GM23338 (cell line): ENCODE results near the gene FCHSD2. TPM values are rescaled to one million over a fixed set of nuclear protein-coding genes. Genes with fewer than 3 reads are reported as not detected.

Experiments used
- ATAC-seq: fragments of 200-7000 bp; cut with Tn5 transposase; 3 replicates; pipeline ENCODE4 v1.9.1; 2020
- DNase-seq: peaks from one replicate; pipeline ENCODE4 v3.0.0-alpha.2; 2015; ENCODE audit warnings: low spot score
- H2AFZ ChIP-seq: fragments of 200-600 bp; sonication (generic); 2 replicates; pipeline ENCODE4 v1.8.0; 2016; ENCODE audit warnings: antibody characterized with exemption, mild to moderate bottlenecking, moderate library complexity
- H3F3A ChIP-seq: fragments of 200-600 bp; sonication (generic); replicated peaks from 2 replicates; pipeline ENCODE4 v1.8.0; 2017; ENCODE audit warnings: antibody characterized with exemption, mixed run types, low read depth
- H3K27ac ChIP-seq: fragments of 200-600 bp; sonication (generic); 2 replicates; pipeline ENCODE4 v1.6.1; 2016; ENCODE audit warnings: low read depth
- H3K27me3 ChIP-seq: fragments of 200-600 bp; sonication (generic); 2 replicates; pipeline ENCODE4 v1.8.0; 2016; ENCODE audit warnings: mild to moderate bottlenecking, mixed run types, moderate library complexity; ENCODE audit not compliant: insufficient read depth
- H3K36me3 ChIP-seq: fragments of 200-600 bp; sonication (generic); 2 replicates; pipeline ENCODE4 v1.8.0; 2016; ENCODE audit warnings: mild to moderate bottlenecking; ENCODE audit not compliant: insufficient read depth
- H3K4me1 ChIP-seq: fragments of 200-600 bp; sonication (generic); 2 replicates; pipeline ENCODE4 v1.8.0; 2016; ENCODE audit warnings: mild to moderate bottlenecking, moderate library complexity; ENCODE audit not compliant: insufficient read depth
- H3K4me2 ChIP-seq: fragments of 200-600 bp; sonication (generic); 2 replicates; pipeline ENCODE4 v1.7.1; 2017; ENCODE audit warnings: mixed run types
- H3K4me3 ChIP-seq: fragments of 200-600 bp; sonication (generic); 2 replicates; pipeline ENCODE4 v1.6.1; 2016; ENCODE audit warnings: mixed run types
- H3K79me2 ChIP-seq: fragments of 200-600 bp; sonication (generic); replicated peaks from 2 replicates; pipeline ENCODE4 v1.8.0; 2017; ENCODE audit warnings: mild to moderate bottlenecking; ENCODE audit not compliant: insufficient read depth
- H3K9me2 ChIP-seq: fragments of 200-600 bp; sonication (generic); 2 replicates; pipeline ENCODE4 v1.8.0; 2017; ENCODE audit not compliant: insufficient read depth
- H4K20me1 ChIP-seq: fragments of 200-600 bp; sonication (generic); replicated peaks from 2 replicates; pipeline ENCODE4 v1.8.0; 2017; ENCODE audit warnings: mild to moderate bottlenecking; ENCODE audit not compliant: insufficient read depth
- H3K27ac Mint-ChIP-seq: 2 replicates; pipeline ENCODE4 v1.8.0; 2020; ENCODE audit warnings: inconsistent platforms, mild to moderate bottlenecking, moderate library complexity, mixed read lengths
- H3K27me3 Mint-ChIP-seq: 3 replicates; pipeline ENCODE4 v1.8.0; 2022; ENCODE audit warnings: low read depth, mild to moderate bottlenecking, moderate library complexity, mixed read lengths, inconsistent platforms; ENCODE audit not compliant: insufficient read depth, poor library complexity
- H3K36me3 Mint-ChIP-seq: 3 replicates; pipeline ENCODE4 v1.8.0; 2021; ENCODE audit warnings: low read depth, mild to moderate bottlenecking, inconsistent platforms, moderate library complexity, mixed read lengths
- H3K4me1 Mint-ChIP-seq: 3 replicates; pipeline ENCODE4 v1.8.0; 2020; ENCODE audit warnings: mild to moderate bottlenecking, inconsistent platforms, mixed read lengths
- H3K4me3 Mint-ChIP-seq: 3 replicates; pipeline ENCODE4 v1.8.0; 2021; ENCODE audit warnings: moderate library complexity, mild to moderate bottlenecking, inconsistent platforms, mixed read lengths
- H3K9me3 Mint-ChIP-seq: 3 replicates; pipeline ENCODE4 v1.8.0; 2020; ENCODE audit warnings: moderate library complexity, mild to moderate bottlenecking, inconsistent platforms, mixed read lengths
- CREB1 ChIP-seq: fragments of 250-450 bp; sonication (Bioruptor Pico); IDR thresholded peaks from 2 replicates; pipeline ENCODE4 v1.5.0; 2020; ENCODE audit warnings: low read depth, mild to moderate bottlenecking, moderate library complexity
- EZH2 ChIP-seq: fragments of 200-600 bp; sonication (generic); IDR thresholded peaks from one replicate; pipeline ENCODE4 v1.8.0; 2017; ENCODE audit warnings: antibody characterized with exemption, mild to moderate bottlenecking, low read depth; ENCODE audit not compliant: unreplicated experiment
- EZH2phosphoT487 ChIP-seq: fragments of 200-600 bp; sonication (generic); IDR thresholded peaks from one replicate; pipeline ENCODE4 v1.8.1; 2018; ENCODE audit warnings: antibody characterized with exemption; ENCODE audit not compliant: unreplicated experiment
- JUNB ChIP-seq: IDR thresholded peaks from one replicate; pipeline ENCODE4 v1.6.1; 2016; ENCODE audit warnings: antibody characterized with exemption; ENCODE audit not compliant: unreplicated experiment
- NANOG ChIP-seq: IDR thresholded peaks from 2 replicates; pipeline ENCODE4 v1.6.1; 2016; ENCODE audit warnings: antibody characterized with exemption, borderline replicate concordance
- POLR2AphosphoS5 ChIP-seq: IDR thresholded peaks from 2 replicates; pipeline ENCODE4 v1.6.1; 2016; ENCODE audit warnings: antibody characterized with exemption, low read depth
- STAT1 ChIP-seq: IDR thresholded peaks from one replicate; pipeline ENCODE4 v1.6.1; 2016; ENCODE audit warnings: antibody characterized with exemption; ENCODE audit not compliant: unreplicated experiment
- ZNF114 ChIP-seq: fragments of 250-450 bp; sonication (Bioruptor Pico); IDR thresholded peaks from 2 replicates; pipeline ENCODE4 v1.5.0; 2020; ENCODE audit warnings: mild to moderate bottlenecking, moderate library complexity
- ZNF331 ChIP-seq: fragments of 250-450 bp; sonication (Bioruptor Pico); IDR thresholded peaks from 2 replicates; pipeline ENCODE4 v1.5.0; 2020; ENCODE audit warnings: low read depth, mild to moderate bottlenecking, moderate library complexity
- polyA plus RNA-seq: library from polyadenylated mRNA; unstranded; fragments of >200 nt; fragmentation: Nextera tagmentation; extraction: Ambion mirVana; gene quantifications from 2 replicates; pipeline ENCODE4 v1.2.1, GENCODE V29; 2016
- total RNA-seq: library from RNA; depleted of rRNA; stranded (reverse); fragments of >200 nt; shearing (Covaris generic); gene quantifications from 2 replicates; pipeline ENCODE4 v1.2.3, GENCODE V29; 2014
- TF ChIP-seq, protein P1 (sequence below): IDR thresholded peaks from one replicate; pipeline ENCODE4 v1.6.1; 2018; ENCODE audit warnings: antibody characterized with exemption; ENCODE audit not compliant: unreplicated experiment
- TF ChIP-seq, protein P2 (sequence below): fragments of 250-450 bp; sonication (Bioruptor Pico); IDR thresholded peaks from 2 replicates; pipeline ENCODE4 v1.5.0; 2020; ENCODE audit warnings: mild to moderate bottlenecking, moderate library complexity
- TF ChIP-seq, protein P3 (sequence below): IDR thresholded peaks from 2 replicates; pipeline ENCODE4 v1.6.1; 2016; ENCODE audit warnings: antibody characterized with exemption
- TF ChIP-seq, protein P4 (sequence below), 2 experiments: fragments of 200-600 bp in 1 of 2; sonication (generic) in 1 of 2; conservative IDR thresholded peaks; 2 replicates each; pipeline versions ENCODE4 v1.5.1 to v1.6.1; 2016 to 2017; ENCODE audit warnings: antibody characterized with exemption in 2 of 2, low read depth in 2 of 2, mild to moderate bottlenecking in 2 of 2, moderate library complexity in 1 of 2

FCHSD2 gene
- total and polyA plus RNA-seq, 2 experiments from 2014 or later: 3.6 to 5.2 TPM

DNA sequence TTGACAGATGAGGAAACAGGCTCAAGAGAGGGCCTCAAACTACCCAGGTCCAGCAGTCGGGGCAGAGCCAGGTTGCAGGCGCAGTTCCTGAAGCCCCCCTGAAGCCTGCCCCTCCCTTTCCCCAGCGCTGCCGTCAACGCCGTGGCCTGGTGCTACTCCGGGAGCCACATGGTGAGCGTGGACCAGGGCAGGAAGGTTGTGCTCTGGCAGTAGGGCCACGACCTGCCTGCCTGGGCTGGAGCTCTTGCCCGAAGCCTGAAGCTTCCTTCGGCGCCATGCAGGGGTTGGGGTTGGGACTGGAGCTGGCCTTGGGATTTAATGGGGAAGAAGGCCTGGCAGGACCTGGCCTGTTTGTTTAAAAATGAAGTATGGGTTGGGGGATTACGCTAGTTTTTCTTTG is 312.9 kb downstream of the FCHSD2 start:
- H3K27me3 Mint-ChIP-seq: peaks cover 18% of the 10 kb centered on the region
- TF ChIP-seq CREB1 (CRISPR knock-in tag) (no peak), STAT1 (no peak), EZH2phosphoT487 (no peak), ZNF114 (CRISPR knock-in tag) (no peak), EZH2 (no peak), POLR2AphosphoS5 (no peak), NANOG (no peak), ZNF331 (no peak), JUNB (no peak)
- TF ChIP-seq, protein P1, sequence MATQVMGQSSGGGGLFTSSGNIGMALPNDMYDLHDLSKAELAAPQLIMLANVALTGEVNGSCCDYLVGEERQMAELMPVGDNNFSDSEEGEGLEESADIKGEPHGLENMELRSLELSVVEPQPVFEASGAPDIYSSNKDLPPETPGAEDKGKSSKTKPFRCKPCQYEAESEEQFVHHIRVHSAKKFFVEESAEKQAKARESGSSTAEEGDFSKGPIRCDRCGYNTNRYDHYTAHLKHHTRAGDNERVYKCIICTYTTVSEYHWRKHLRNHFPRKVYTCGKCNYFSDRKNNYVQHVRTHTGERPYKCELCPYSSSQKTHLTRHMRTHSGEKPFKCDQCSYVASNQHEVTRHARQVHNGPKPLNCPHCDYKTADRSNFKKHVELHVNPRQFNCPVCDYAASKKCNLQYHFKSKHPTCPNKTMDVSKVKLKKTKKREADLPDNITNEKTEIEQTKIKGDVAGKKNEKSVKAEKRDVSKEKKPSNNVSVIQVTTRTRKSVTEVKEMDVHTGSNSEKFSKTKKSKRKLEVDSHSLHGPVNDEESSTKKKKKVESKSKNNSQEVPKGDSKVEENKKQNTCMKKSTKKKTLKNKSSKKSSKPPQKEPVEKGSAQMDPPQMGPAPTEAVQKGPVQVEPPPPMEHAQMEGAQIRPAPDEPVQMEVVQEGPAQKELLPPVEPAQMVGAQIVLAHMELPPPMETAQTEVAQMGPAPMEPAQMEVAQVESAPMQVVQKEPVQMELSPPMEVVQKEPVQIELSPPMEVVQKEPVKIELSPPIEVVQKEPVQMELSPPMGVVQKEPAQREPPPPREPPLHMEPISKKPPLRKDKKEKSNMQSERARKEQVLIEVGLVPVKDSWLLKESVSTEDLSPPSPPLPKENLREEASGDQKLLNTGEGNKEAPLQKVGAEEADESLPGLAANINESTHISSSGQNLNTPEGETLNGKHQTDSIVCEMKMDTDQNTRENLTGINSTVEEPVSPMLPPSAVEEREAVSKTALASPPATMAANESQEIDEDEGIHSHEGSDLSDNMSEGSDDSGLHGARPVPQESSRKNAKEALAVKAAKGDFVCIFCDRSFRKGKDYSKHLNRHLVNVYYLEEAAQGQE: no peak
- TF ChIP-seq, protein P2, sequence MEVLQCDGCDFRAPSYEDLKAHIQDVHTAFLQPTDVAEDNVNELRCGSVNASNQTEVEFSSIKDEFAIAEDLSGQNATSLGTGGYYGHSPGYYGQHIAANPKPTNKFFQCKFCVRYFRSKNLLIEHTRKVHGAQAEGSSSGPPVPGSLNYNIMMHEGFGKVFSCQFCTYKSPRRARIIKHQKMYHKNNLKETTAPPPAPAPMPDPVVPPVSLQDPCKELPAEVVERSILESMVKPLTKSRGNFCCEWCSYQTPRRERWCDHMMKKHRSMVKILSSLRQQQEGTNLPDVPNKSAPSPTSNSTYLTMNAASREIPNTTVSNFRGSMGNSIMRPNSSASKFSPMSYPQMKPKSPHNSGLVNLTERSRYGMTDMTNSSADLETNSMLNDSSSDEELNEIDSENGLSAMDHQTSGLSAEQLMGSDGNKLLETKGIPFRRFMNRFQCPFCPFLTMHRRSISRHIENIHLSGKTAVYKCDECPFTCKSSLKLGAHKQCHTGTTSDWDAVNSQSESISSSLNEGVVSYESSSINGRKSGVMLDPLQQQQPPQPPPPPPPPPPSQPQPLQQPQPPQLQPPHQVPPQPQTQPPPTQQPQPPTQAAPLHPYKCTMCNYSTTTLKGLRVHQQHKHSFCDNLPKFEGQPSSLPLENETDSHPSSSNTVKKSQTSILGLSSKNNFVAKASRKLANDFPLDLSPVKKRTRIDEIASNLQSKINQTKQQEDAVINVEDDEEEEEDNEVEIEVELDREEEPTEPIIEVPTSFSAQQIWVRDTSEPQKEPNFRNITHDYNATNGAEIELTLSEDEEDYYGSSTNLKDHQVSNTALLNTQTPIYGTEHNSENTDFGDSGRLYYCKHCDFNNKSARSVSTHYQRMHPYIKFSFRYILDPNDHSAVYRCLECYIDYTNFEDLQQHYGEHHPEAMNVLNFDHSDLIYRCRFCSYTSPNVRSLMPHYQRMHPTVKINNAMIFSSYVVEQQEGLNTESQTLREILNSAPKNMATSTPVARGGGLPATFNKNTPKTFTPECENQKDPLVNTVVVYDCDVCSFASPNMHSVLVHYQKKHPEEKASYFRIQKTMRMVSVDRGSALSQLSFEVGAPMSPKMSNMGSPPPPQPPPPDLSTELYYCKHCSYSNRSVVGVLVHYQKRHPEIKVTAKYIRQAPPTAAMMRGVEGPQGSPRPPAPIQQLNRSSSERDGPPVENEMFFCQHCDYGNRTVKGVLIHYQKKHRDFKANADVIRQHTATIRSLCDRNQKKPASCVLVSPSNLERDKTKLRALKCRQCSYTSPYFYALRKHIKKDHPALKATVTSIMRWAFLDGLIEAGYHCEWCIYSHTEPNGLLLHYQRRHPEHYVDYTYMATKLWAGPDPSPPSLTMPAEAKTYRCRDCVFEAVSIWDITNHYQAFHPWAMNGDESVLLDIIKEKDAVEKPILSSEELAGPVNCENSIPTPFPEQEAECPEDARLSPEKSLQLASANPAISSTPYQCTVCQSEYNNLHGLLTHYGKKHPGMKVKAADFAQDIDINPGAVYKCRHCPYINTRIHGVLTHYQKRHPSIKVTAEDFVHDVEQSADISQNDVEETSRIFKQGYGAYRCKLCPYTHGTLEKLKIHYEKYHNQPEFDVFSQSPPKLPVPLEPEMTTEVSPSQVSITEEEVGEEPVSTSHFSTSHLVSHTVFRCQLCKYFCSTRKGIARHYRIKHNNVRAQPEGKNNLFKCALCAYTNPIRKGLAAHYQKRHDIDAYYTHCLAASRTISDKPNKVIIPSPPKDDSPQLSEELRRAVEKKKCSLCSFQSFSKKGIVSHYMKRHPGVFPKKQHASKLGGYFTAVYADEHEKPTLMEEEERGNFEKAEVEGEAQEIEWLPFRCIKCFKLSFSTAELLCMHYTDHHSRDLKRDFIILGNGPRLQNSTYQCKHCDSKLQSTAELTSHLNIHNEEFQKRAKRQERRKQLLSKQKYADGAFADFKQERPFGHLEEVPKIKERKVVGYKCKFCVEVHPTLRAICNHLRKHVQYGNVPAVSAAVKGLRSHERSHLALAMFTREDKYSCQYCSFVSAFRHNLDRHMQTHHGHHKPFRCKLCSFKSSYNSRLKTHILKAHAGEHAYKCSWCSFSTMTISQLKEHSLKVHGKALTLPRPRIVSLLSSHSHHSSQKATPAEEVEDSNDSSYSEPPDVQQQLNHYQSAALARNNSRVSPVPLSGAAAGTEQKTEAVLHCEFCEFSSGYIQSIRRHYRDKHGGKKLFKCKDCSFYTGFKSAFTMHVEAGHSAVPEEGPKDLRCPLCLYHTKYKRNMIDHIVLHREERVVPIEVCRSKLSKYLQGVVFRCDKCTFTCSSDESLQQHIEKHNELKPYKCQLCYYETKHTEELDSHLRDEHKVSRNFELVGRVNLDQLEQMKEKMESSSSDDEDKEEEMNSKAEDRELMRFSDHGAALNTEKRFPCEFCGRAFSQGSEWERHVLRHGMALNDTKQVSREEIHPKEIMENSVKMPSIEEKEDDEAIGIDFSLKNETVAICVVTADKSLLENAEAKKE (CRISPR knock-in tag): no peak
- TF ChIP-seq, protein P3, sequence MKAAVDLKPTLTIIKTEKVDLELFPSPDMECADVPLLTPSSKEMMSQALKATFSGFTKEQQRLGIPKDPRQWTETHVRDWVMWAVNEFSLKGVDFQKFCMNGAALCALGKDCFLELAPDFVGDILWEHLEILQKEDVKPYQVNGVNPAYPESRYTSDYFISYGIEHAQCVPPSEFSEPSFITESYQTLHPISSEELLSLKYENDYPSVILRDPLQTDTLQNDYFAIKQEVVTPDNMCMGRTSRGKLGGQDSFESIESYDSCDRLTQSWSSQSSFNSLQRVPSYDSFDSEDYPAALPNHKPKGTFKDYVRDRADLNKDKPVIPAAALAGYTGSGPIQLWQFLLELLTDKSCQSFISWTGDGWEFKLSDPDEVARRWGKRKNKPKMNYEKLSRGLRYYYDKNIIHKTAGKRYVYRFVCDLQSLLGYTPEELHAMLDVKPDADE: no peak
- TF ChIP-seq, protein P4, sequence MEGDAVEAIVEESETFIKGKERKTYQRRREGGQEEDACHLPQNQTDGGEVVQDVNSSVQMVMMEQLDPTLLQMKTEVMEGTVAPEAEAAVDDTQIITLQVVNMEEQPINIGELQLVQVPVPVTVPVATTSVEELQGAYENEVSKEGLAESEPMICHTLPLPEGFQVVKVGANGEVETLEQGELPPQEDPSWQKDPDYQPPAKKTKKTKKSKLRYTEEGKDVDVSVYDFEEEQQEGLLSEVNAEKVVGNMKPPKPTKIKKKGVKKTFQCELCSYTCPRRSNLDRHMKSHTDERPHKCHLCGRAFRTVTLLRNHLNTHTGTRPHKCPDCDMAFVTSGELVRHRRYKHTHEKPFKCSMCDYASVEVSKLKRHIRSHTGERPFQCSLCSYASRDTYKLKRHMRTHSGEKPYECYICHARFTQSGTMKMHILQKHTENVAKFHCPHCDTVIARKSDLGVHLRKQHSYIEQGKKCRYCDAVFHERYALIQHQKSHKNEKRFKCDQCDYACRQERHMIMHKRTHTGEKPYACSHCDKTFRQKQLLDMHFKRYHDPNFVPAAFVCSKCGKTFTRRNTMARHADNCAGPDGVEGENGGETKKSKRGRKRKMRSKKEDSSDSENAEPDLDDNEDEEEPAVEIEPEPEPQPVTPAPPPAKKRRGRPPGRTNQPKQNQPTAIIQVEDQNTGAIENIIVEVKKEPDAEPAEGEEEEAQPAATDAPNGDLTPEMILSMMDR (conservative IDR thresholded peaks at IDR 0.05; ENCODE audit: low read depth in 2 of 2): no peak
- Histone ChIP-seq H3K9me2 (no peaks in the 10 kb centered on the region), H3K27me3 (no peaks in the 10 kb centered on the region), H3K4me2 (no peak overlapping the region), H3K27ac (no peak overlapping the region), H3K79me2 (no peaks in the 10 kb centered on the region), H3F3A (no peaks in the 10 kb centered on the region), H3K36me3 (no peaks in the 10 kb centered on the region), H3K4me1 (peaks cover 7% of the 10 kb centered on the region), H2AFZ (no peak overlapping the region), H3K4me3 (no peak overlapping the region), H4K20me1 (peaks cover 2% of the 10 kb centered on the region; the same call in 1 of the 2 replicates)
- no peaks in the 10 kb centered on the region; the same call in 2 of the 3 replicates for H3K36me3 Mint-ChIP-seq
- H3K27ac Mint-ChIP-seq: no peak overlapping the region
- DNase-seq (no peak), ATAC-seq (no peak)
- H3K9me3 Mint-ChIP-seq: no peaks in the 10 kb centered on the region; the same call in 2 of the 3 replicates
- H3K4me1 Mint-ChIP-seq: peaks cover 8% of the 10 kb centered on the region; the same call in 2 of the 3 replicates
- no peak overlapping the region for H3K4me3 Mint-ChIP-seq
